HUES6 (cell line): ENCODE data around the gene SFMBT1.

Experiments
- H3K27ac ChIP-seq: 2 replicates; pipeline ENCODE4 v1.7.0; 2013; ENCODE audit warnings: low read depth, mild to moderate bottlenecking, low read length, inconsistent platforms
- H3K27me3 ChIP-seq: 2 replicates; pipeline ENCODE4 v1.6.1; 2013; ENCODE audit warnings: low read length; ENCODE audit not compliant: control insufficient read depth, insufficient read depth
- H3K36me3 ChIP-seq: 2 replicates; pipeline ENCODE4 v1.6.1; 2013; ENCODE audit warnings: low read length; ENCODE audit not compliant: control insufficient read depth, insufficient read depth
- H3K4me1 ChIP-seq: 2 replicates; pipeline ENCODE4 v1.6.1; 2013; ENCODE audit warnings: low read length; ENCODE audit not compliant: control insufficient read depth, insufficient read depth
- H3K4me3 ChIP-seq: 2 replicates; pipeline ENCODE4 v1.5.1; 2013; ENCODE audit warnings: low read depth, low read length
- H3K9ac ChIP-seq: one replicate; pipeline ENCODE4 v1.6.1; 2013; ENCODE audit warnings: mild to moderate bottlenecking, low read length
- H3K9me3 ChIP-seq: 2 replicates; pipeline ENCODE4 v1.6.1; 2013; ENCODE audit warnings: low read depth, low read length; ENCODE audit not compliant: control insufficient read depth, insufficient read depth

Gene SFMBT1

GRCh38 chr3:52880474-52880873 is 165.4 kb downstream of the SFMBT1 start:
- H3K9me3 ChIP-seq: no peaks in the 10 kb centered on the region
- no peak overlapping the region for H3K27ac ChIP-seq
- peaks cover 5% of the 10 kb centered on the region; the same call in 1 of the 2 replicates for H3K4me1 ChIP-seq
- no peaks in the 10 kb centered on the region for H3K27me3 ChIP-seq
- no peak overlapping the region for H3K9ac ChIP-seq
- peaks cover 5% of the 10 kb centered on the region; the same call in 1 of the 2 replicates for H3K36me3 ChIP-seq
- no peak overlapping the region for H3K4me3 ChIP-seq

- Histone ChIP-seq H3K9ac (no peak overlapping the region), H3K36me3 (0 out of 2 replicates have a peak, but pooled peaks cover 2% of the 10 kb centered on the region), H3K27me3 (no peaks in the 10 kb centered on the region), H3K4me3 (no peak overlapping the region), H3K9me3 (no peaks in the 10 kb centered on the region), H3K27ac (no peak overlapping the region), H3K4me1 (peaks cover 8% of the 10 kb centered on the region; the same call in 1 of the 2 replicates)
These were observed 165.8 kb downstream of the SFMBT1 start for GRCh38 chr3:52880047-52880446.

- H3K36me3 ChIP-seq: 0 out of 2 replicates have a peak, but pooled peaks cover 2% of the 10 kb centered on the region
- no peaks in the 10 kb centered on the region for H3K27me3 ChIP-seq
- no peak overlapping the region for H3K4me3 ChIP-seq
- peaks cover 8% of the 10 kb centered on the region; the same call in 1 of the 2 replicates for H3K4me1 ChIP-seq
- no peak overlapping the region for H3K9ac ChIP-seq
- H3K27ac ChIP-seq: no peak overlapping the region
- no peaks in the 10 kb centered on the region for H3K9me3 ChIP-seq
These were observed 166.3 kb downstream of the SFMBT1 start for GRCh38 chr3:52879581-52879980.

- H3K27ac ChIP-seq: no peak overlapping the region
- 0 out of 2 replicates have a peak, but pooled peaks cover 2% of the 10 kb centered on the region for H3K36me3 ChIP-seq
- H3K9me3 ChIP-seq: no peaks in the 10 kb centered on the region
- H3K27me3 ChIP-seq: no peaks in the 10 kb centered on the region
- peaks cover 8% of the 10 kb centered on the region; the same call in 1 of the 2 replicates for H3K4me1 ChIP-seq
- H3K4me3 ChIP-seq: no peak overlapping the region
- H3K9ac ChIP-seq: no peak overlapping the region
These were observed 166.8 kb downstream of the SFMBT1 start for GRCh38 chr3:52879090-52879489.

- H3K27me3 ChIP-seq: no peaks in the 10 kb centered on the region
- H3K36me3 ChIP-seq: 0 out of 2 replicates have a peak, but pooled peaks cover 2% of the 10 kb centered on the region
- H3K27ac ChIP-seq: no peak overlapping the region
- no peaks in the 10 kb centered on the region for H3K9me3 ChIP-seq
- H3K4me3 ChIP-seq: no peak overlapping the region
- no peak overlapping the region for H3K9ac ChIP-seq
- H3K4me1 ChIP-seq: peaks cover 8% of the 10 kb centered on the region; the same call in 1 of the 2 replicates
These were observed 168.8 kb downstream of the SFMBT1 start for GRCh38 chr3:52877085-52877484.

DNA sequence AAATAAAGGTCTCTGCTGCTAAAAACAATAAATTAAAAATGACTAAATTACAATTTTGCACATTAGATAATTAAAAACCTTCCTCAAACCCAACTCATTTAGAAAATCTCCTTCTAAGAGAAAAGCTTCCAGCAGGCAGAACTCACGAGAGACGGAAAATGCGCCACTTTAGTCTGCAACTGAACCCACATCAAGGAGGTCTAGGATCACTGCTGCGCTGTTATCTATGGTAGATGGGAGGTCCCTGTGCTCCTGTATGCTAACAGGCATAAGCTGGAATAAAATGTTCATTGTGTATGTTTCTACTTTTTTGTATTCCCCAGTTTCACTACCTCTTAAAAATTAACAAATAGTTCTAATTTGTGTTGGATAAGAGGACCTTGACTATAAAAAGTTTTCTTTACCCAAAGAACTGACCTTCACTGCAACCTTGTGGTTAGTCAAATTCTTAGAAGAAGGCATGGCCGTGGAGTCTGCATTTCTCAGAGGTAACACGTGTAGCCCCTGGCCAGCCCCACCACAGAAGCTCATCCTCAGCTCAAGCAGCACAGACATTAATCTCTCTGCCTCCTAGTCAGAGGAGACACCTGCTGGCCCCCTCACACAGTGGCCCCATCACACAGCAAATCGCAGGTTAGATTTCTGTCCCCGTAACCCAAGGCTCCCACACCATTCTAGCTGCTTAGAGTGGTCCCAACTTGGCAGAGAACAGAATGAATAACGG is 170.8 kb downstream of the SFMBT1 start:
- Histone ChIP-seq H3K9me3 (no peaks in the 10 kb centered on the region), H3K4me3 (no peak overlapping the region), H3K4me1 (peaks cover 8% of the 10 kb centered on the region; the same call in 1 of the 2 replicates), H3K36me3 (0 out of 2 replicates have a peak, but pooled peaks cover 2% of the 10 kb centered on the region), H3K27me3 (no peaks in the 10 kb centered on the region), H3K27ac (no peak overlapping the region), H3K9ac (no peak overlapping the region)

DNA sequence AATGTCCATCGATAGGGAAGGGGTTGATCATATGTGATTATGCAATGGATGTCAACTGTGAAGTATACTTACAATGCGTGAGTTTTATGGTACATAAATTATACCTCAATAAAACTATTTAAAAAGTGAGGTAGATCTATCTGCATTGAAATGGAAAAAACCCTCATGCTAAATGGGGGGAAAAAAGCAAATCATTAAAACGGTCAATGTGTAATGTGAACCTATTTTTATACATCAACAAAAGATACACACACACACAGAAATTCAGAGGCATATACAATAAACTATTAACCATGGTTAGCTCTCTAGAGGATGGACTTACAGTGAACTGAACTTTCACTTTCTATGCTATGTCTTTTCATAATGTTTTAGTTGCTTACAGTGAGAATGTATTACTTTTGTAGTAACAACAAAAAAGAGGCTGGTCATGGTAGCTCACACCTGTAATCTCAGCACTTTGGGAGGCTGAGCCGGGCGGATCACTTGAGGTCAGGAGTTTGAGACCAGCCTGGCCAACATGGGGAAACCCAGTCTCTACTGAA is 171.6 kb downstream of the SFMBT1 start:
- peaks cover 8% of the 10 kb centered on the region; the same call in 1 of the 2 replicates for H3K4me1 ChIP-seq
- H3K9me3 ChIP-seq: no peaks in the 10 kb centered on the region
- no peak overlapping the region for H3K9ac ChIP-seq
- no peaks in the 10 kb centered on the region for H3K27me3 ChIP-seq
- H3K4me3 ChIP-seq: no peak overlapping the region
- H3K27ac ChIP-seq: no peak overlapping the region
- H3K36me3 ChIP-seq: 0 out of 2 replicates have a peak, but pooled peaks cover 2% of the 10 kb centered on the region

DNA sequence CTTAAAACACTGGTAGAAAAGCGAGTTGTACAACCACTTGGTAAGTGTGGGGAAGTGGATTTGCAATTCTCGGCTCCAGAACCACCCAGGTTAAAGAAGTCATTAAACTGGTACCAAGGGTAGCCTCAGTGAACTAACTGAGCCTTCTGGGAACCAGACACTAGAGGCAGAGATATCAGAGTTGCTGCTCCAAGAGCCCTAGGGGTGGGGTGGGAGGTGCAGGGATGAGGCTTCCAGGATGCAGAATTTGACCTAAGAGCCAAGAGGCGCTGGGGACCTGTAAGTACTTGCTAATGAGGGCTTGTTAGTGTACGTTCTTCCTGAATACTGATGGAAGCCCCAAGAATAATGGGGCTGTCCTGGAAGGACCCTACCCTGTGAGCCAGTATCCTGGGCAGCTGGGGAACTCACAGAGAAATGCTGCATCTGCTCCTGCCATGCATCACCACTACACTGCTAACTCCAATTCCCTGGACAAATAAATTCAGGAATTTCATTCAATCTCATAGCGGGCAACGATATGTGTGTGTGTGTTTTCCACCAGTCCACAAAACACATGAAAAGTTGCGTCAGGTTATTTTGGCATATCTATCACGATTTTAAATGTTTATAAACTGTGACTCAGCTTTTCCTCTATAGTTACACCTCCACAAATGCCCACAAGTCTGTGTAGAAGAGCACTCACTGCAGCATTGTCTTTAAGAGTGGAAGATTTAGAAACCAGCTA is 172.3 kb downstream of the SFMBT1 start:
- H3K4me3 ChIP-seq: no peak overlapping the region
- H3K27me3 ChIP-seq: no peaks in the 10 kb centered on the region
- no peaks in the 10 kb centered on the region for H3K36me3 ChIP-seq
- no peak overlapping the region for H3K27ac ChIP-seq
- no peak overlapping the region for H3K9ac ChIP-seq
- H3K4me1 ChIP-seq: peaks cover 8% of the 10 kb centered on the region; the same call in 1 of the 2 replicates
- H3K9me3 ChIP-seq: no peaks in the 10 kb centered on the region

DNA sequence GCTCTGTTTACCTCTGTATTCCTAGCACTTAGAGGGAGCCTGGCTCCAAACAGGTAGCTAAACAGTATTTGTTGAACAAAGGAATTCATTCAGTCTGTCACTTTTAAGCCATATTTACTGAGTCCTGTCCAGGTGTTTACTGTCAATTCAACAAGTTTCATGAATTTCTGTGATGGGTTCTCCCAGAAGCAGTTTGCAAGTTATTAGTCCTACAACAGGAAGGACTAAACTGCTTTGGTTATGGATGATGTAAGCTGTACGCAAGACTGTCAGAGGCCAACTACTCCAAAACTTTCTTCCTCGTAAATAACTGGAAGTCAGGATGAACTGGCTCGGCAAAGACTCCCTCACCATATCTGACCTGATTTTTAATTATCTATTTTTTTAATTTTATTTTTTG is 173.6 kb downstream of the SFMBT1 start:
- Histone ChIP-seq H3K4me3 (no peak overlapping the region), H3K36me3 (no peaks in the 10 kb centered on the region), H3K4me1 (peaks cover 8% of the 10 kb centered on the region; the same call in 1 of the 2 replicates), H3K9me3 (no peaks in the 10 kb centered on the region), H3K27me3 (no peaks in the 10 kb centered on the region), H3K27ac (no peak overlapping the region), H3K9ac (no peak overlapping the region)

DNA sequence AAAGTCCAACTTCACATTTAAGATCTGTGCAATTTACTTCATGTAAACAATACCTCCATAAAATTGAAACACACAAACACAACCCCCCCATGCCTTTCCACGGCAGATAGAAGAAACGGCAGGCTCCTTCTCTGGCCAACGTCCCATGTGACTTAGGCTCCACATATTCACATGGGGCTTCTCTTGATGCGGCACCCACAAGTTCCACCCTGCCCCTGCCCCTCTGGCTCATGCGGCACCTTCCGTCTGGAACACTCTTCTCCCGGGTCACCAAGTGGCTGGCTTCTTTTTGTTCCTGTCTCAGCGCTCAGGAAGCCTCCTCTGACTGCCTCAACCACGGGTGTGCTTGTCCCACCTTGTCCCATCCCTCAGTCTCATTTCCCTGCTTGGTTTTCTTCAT is 174.1 kb downstream of the SFMBT1 start:
- H3K27ac ChIP-seq: no peak overlapping the region
- H3K4me1 ChIP-seq: peaks cover 8% of the 10 kb centered on the region; the same call in 1 of the 2 replicates
- H3K36me3 ChIP-seq: no peaks in the 10 kb centered on the region
- H3K27me3 ChIP-seq: no peaks in the 10 kb centered on the region
- no peak overlapping the region for H3K9ac ChIP-seq
- H3K4me3 ChIP-seq: no peak overlapping the region
- no peaks in the 10 kb centered on the region for H3K9me3 ChIP-seq

DNA sequence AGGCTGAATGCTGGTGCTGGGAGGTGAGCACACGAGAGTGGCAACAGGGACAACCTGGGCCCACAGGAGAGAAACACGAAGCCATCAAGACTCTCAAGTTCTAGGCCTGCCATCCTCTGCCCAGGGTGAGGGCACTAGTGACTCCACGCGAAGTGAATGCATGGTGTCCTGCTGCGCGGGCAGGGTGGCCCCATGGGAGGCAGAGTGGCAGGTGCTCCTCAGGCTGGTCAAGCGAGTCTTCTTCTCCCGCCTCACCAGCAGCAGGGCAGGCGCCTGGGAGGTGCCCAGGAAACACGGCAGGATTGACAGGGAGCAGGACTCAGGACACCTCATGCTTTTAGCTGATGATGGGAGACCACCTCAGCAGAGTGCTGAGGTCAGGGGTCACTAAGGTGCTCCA is 175.4 kb downstream of the SFMBT1 start:
- H3K9ac ChIP-seq: no peak overlapping the region
- no peaks in the 10 kb centered on the region for H3K27me3 ChIP-seq
- H3K4me3 ChIP-seq: no peak overlapping the region
- H3K27ac ChIP-seq: no peak overlapping the region
- H3K36me3 ChIP-seq: no peaks in the 10 kb centered on the region
- peaks cover 3% of the 10 kb centered on the region; the same call in 1 of the 2 replicates for H3K4me1 ChIP-seq
- H3K9me3 ChIP-seq: peaks cover 6% of the 10 kb centered on the region
